OCI-LY1 (cell line): ENCODE data around the gene KRT35.

ENCODE experiments used
- EZH2 ChIP-seq: fragments of 200-600 bp; sonication (generic), shearing (Covaris generic); IDR thresholded peaks from 2 replicates; pipeline ENCODE4 v1.8.0; 2017; ENCODE audit warnings: borderline replicate concordance, mixed run types, mild to moderate bottlenecking, antibody characterized with exemption, low read length, moderate library complexity, mixed read lengths
- TF ChIP-seq, protein P1 (sequence below): fragments of 200-600 bp; sonication (generic), shearing (Covaris generic); IDR thresholded peaks from 2 replicates; pipeline ENCODE4 v1.5.1; 2017; ENCODE audit warnings: mild to moderate bottlenecking, antibody characterized with exemption, low read length, moderate library complexity, mixed read lengths

- TF ChIP-seq, protein P1, sequence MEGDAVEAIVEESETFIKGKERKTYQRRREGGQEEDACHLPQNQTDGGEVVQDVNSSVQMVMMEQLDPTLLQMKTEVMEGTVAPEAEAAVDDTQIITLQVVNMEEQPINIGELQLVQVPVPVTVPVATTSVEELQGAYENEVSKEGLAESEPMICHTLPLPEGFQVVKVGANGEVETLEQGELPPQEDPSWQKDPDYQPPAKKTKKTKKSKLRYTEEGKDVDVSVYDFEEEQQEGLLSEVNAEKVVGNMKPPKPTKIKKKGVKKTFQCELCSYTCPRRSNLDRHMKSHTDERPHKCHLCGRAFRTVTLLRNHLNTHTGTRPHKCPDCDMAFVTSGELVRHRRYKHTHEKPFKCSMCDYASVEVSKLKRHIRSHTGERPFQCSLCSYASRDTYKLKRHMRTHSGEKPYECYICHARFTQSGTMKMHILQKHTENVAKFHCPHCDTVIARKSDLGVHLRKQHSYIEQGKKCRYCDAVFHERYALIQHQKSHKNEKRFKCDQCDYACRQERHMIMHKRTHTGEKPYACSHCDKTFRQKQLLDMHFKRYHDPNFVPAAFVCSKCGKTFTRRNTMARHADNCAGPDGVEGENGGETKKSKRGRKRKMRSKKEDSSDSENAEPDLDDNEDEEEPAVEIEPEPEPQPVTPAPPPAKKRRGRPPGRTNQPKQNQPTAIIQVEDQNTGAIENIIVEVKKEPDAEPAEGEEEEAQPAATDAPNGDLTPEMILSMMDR: no peak
- TF ChIP-seq EZH2: no peak
Measured at GRCh38 chr17:41500131-41500911, 19.4 kb upstream of the KRT35 start.
